Urinary bladder (tissue), 4 donors: ENCODE data around the gene KDSR. TPM values are rescaled to one million over a fixed set of nuclear protein-coding genes. Genes with fewer than 3 reads are reported as not detected.

ENCODE experiments used
- DNase-seq: peaks from one replicate; pipeline ENCODE4 v3.0.0-alpha.2; 2015; ENCODE audit errors: extremely low spot score
- H3K27ac ChIP-seq: one replicate; pipeline ENCODE4 v1.5.1; 2013; ENCODE audit warnings: low read depth, mild to moderate bottlenecking, moderate library complexity
- H3K36me3 ChIP-seq: one replicate; pipeline ENCODE4 v1.6.1; 2013; ENCODE audit warnings: mild to moderate bottlenecking, moderate library complexity; ENCODE audit not compliant: insufficient read depth
- H3K4me1 ChIP-seq: one replicate; pipeline ENCODE4 v1.6.1; 2013; ENCODE audit warnings: mild to moderate bottlenecking, moderate library complexity; ENCODE audit not compliant: insufficient read depth
- H3K4me3 ChIP-seq: one replicate; pipeline ENCODE4 v1.5.1; 2013; ENCODE audit warnings: low read depth, low read length
- WGBS: extraction: QIAGEN DNeasy Blood & Tissue Kit; methylation state at CpG from one replicate; pipeline ENCODE4 v1.1.7; 2013; 5-methylcytosine and 5-hydroxymethylcytosine counted together
- polyA plus RNA-seq: library from polyadenylated mRNA; stranded (reverse); fragments of 200-250 nt; gene quantifications from one replicate; pipeline ENCODE4 v1.2.3, GENCODE V29; 2013
- total RNA-seq: library from RNA; depleted of rRNA; stranded (reverse); fragments of >200 nt; gene quantifications from one replicate; pipeline ENCODE4 v1.2.3, GENCODE V29; 2014
- donor health status: healthy with polysubstance abuse.
- donor health status: healthy.

The KDSR gene
- total and polyA plus RNA-seq, 2 donors: 35.8 to 47.7 TPM

GRCh38 chr18:63314062-63314790 lies 52.8 kb downstream of the KDSR start:
- 55% methylated on average over 4 of the region's 4 CpGs for WGBS
- H3K4me1 ChIP-seq: peaks cover 1% of the 10 kb centered on the region
- no peak overlapping the region for H3K4me3 ChIP-seq

DNA sequence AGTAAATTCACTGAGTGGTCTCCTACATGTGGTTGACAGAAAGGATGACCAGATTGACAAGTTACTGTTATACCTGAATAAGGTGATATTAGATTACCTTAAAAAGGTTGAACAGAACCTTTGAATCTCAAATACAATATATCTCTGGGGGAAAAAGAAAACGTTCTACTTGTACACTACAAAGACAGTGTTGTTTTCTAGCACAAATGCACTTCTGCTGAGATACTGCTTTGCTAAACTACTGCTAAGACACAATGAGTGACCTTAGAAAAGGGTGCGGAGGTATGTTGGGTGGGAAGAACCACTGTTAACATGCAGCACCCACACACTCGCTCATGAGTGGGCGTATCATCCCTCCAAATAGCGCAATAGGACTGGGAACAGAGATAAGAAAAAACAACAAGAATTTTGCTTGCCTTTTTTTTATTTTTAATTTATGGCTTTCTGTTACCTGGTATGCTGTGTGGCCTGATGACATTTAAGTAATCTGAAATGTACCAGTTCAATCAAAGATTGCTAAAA lies 53.5 kb downstream of the KDSR start:
- WGBS: 85% methylated on average over 5 of the region's 5 CpGs
- no peak overlapping the region for H3K4me3 ChIP-seq
- peaks cover 1% of the 10 kb centered on the region for H3K36me3 ChIP-seq
- no peak for DNase-seq
- no peak overlapping the region for H3K27ac ChIP-seq
- peaks cover 1% of the 10 kb centered on the region for H3K4me1 ChIP-seq

More at GRCh38 chr18:63314062-63314790, 52.8 kb downstream of the KDSR start:
- DNase-seq: no peak
- H3K27ac ChIP-seq: no peak overlapping the region
- H3K36me3 ChIP-seq: peaks cover 1% of the 10 kb centered on the region

DNA sequence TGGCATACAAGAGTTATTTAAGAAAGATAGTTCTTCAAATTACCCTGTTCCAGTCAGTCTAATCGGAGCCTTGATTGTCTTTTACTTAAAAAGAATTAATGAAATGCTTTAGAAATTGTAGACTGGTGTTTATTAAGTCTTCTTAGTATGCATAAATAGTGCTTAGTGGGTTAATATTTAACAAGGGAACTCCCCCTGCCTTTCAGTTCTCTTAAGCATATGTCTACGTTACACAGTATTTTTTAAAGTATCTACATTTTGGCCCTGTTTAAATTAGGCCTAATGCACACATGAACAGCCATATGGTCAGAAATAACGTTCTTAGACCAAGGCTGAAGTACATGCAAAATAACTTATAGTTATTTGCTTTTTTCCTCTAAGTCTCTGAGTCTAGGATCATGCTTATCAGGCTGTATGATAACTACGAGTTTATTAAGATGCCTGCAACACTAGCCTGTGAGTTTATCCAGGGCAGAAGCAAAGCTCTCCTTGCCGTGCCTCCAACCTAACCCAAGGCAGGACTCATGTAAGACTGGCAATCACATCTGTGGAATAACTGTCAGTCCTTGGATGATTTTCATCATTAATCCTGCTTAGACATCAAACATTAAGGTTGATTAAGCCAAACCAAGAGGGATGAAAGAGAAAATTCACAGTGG lies 54.1 kb downstream of the KDSR start:
- no peak for DNase-seq
- Histone ChIP-seq H3K4me1 (peaks cover 1% of the 10 kb centered on the region), H3K36me3 (peaks cover 1% of the 10 kb centered on the region), H3K27ac (no peak overlapping the region), H3K4me3 (no peak overlapping the region)
- 51% methylated on average over 5 of the region's 5 CpGs for WGBS

- Histone ChIP-seq H3K4me3 (no peak overlapping the region), H3K27ac (no peak overlapping the region), H3K36me3 (peaks cover 1% of the 10 kb centered on the region), H3K4me1 (peaks cover 1% of the 10 kb centered on the region)
- DNase-seq: no peak
- WGBS: 96% methylated on average over 3 of the region's 3 CpGs
These were observed 55.0 kb downstream of the KDSR start for GRCh38 chr18:63312019-63312409.

DNA sequence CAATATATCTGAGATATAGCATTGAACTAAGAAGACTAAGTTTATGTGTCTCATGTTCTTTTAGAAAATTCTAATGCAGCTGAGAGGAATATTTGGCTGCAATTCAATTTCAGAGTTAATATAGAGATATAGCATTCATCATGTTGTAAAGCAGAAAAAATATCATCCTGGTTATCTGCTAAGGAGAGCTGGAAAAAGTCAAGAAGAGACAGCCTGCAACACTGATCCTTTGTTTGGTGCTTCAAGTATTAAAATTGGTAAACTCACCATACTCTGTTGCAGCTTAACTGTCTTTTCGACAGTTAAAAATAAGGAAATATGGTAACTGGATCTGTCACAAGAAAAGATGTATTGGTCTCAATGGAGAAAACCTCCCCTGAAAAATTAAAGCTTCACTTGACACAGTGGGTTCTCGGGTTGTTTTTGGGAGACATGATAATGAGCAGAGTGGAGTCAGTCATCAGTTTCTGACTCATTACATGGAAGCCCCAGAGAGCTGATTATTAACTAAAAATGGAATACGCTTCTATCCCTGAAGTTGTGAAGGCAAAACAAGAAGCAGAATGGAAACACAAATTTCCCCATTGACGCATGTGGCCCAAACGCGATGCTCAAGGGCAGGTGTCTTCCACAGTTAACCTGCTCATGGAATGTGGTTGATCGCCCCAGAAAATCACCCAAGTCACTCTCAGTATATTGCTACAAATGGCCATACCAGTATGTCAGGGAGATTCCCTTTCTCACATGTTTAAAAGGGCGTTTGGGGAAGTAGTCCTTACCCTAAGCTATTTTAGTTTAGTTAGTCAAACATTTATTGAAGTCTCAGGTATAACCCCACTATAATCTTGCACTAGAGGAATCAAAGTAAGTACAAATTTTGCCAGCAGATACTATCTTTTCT lies 55.6 kb downstream of the KDSR start:
- Histone ChIP-seq H3K36me3 (peaks cover 1% of the 10 kb centered on the region), H3K4me3 (no peak overlapping the region), H3K27ac (no peak overlapping the region), H3K4me1 (no peaks in the 10 kb centered on the region)
- WGBS: 84% methylated on average over 8 of the region's 8 CpGs
- no peak for DNase-seq

GRCh38 chr18:63309422-63309821 lies 57.6 kb downstream of the KDSR start:
- no peak for DNase-seq
- no peak overlapping the region for H3K4me3 ChIP-seq
- H3K27ac ChIP-seq: no peak overlapping the region
- H3K36me3 ChIP-seq: peaks cover 1% of the 10 kb centered on the region
- 91% methylated on average over 5 of the region's 5 CpGs for WGBS
- no peaks in the 10 kb centered on the region for H3K4me1 ChIP-seq

DNA sequence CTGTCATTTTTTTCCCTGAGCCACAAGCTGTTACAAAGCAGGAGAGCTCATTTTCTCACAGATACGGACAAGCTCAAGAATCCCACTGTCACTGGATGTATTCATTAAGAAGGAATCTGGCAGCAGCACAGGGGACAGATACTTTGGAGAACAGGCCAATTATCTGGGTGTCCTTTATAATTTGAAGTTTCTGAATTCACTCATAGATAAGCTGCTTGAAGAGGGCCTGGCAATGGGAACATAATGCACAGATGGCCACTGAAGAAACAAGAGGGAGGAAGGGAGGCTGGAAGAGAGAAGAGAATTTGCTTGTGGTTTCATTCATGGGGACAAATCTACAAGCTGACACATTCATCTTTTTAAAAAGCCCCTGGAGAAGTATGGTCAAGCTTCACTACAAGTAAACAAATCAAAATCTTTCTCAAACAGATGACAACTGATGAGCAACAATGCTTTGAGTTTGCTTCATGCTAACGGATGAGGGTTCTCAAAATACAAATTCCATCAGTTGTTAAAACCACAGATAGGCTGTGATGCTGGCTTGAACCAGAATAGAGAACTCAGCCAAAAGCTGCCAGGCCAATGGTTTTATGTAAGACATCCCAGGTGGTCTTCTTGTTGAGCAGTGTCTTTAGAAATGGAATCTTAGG lies 59.3 kb downstream of the KDSR start:
- no peaks in the 10 kb centered on the region for H3K36me3 ChIP-seq
- H3K4me3 ChIP-seq: no peak overlapping the region
- H3K27ac ChIP-seq: no peak overlapping the region
- DNase-seq: no peak
- 68% methylated on average over 2 of the region's 2 CpGs for WGBS
- H3K4me1 ChIP-seq: no peaks in the 10 kb centered on the region

DNA sequence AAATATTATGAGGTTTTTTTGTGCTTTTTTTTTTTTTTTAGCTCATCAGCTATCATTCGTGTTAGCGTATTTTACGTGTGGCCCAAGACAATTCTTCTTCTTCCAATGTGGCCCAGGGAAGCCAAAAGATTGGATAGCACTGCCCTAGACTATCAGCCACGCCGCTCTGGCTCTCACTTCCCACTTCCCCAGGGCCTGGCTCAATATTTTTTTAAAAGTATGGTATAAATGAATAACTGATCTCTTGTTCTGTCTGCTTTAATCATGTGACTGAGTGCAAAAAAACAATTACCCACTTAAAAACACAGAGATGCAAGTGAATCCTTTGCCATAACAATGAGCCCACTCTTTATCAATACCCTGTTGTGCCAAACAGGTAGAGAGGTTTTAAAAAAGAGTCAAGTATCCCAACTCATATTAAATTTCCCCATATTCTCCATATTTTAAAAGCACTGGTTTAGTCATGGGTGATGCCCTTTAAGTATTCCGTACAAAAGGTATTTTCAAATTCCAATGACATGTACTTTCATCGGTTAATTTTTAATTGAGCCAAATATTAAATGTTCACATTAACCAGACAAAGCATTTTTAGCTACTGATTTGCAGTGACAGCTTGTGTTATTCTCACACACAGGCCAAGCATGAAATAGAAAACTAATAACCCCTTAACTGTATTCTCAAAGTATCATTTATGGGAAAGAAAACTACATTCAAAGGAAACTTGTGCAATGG lies 60.0 kb downstream of the KDSR start:
- Histone ChIP-seq H3K4me3 (no peak overlapping the region), H3K4me1 (no peaks in the 10 kb centered on the region), H3K36me3 (no peaks in the 10 kb centered on the region), H3K27ac (no peak overlapping the region)
- DNase-seq: no peak
- 91% methylated on average over 7 of the region's 7 CpGs for WGBS

- Histone ChIP-seq H3K4me3 (no peak overlapping the region), H3K36me3 (no peaks in the 10 kb centered on the region), H3K4me1 (no peaks in the 10 kb centered on the region), H3K27ac (no peak overlapping the region)
- no peak for DNase-seq
- WGBS: 85% methylated on average over 6 of the region's 6 CpGs
These were observed 60.8 kb downstream of the KDSR start for GRCh38 chr18:63306249-63306648.

- DNase-seq: no peak
- Histone ChIP-seq H3K36me3 (no peaks in the 10 kb centered on the region), H3K27ac (no peak overlapping the region), H3K4me1 (no peaks in the 10 kb centered on the region), H3K4me3 (no peak overlapping the region)
- WGBS: 80% methylated on average over 3 of the region's 3 CpGs
These were observed 63.5 kb downstream of the KDSR start for GRCh38 chr18:63303547-63303946.

DNA sequence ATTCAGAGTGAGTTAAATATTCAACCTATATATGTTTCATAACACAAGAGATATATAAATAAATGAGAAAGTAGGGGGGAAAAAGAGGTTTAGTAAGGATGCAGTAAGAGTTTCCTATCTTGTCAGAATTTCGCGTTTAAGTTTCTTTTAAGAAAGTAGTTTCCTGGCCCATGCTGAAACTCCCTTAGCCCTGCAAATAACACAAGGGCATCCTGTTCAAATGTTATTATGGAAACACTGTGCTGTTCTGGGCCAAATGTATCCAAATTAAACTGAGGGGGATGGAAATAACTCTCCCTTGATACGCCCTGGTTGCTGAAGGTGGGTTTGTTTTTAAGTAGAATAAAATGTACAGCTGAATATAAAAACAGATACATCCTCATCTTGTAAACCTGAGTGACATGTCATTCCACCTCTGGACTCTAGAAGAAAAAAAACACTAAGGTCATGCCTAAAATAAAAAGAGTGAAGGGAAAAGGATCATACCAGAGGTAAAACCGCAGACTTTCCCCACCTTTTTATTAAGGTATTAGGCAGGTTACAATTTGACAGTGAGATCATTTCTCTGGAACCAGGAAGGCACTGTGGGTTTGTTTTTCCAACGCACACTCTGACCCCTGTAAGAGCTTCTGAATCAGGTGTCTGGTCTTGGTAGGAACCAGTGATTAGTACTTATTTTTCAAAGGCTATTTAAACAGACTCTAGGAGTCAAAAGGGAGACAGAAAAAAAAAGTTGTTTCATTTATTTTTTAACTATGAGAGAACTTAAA lies 64.2 kb downstream of the KDSR start:
- WGBS: 72% methylated on average over 5 of the region's 5 CpGs
- H3K27ac ChIP-seq: no peak overlapping the region
- peaks cover 1% of the 10 kb centered on the region for H3K4me1 ChIP-seq
- no peaks in the 10 kb centered on the region for H3K36me3 ChIP-seq
- DNase-seq: no peak
- H3K4me3 ChIP-seq: no peak overlapping the region

GRCh38 chr18:63302220-63302619 lies 64.8 kb downstream of the KDSR start:
- Histone ChIP-seq H3K27ac (no peak overlapping the region), H3K36me3 (no peaks in the 10 kb centered on the region), H3K4me3 (no peak overlapping the region), H3K4me1 (peaks cover 1% of the 10 kb centered on the region)
- no peak for DNase-seq
- 75% methylated on average over 4 of the region's 4 CpGs for WGBS
